HCT116 (cell line): Measurements from ENCODE around the gene HDHD3. TPM values are rescaled to one million over a fixed set of nuclear protein-coding genes. Genes with fewer than 3 reads are reported as not detected.
A peak's percentile ranks its signal among the peaks of the same experiment; 100 is the strongest.
"Not testable (repeated sequence)": the region's sequence is repeated elsewhere in the genome, so short reads cannot be mapped to it uniquely, and the experiment has no call there.

ENCODE experiments used
- ATAC-seq: fragments of 200-7000 bp; cut with Tn5 transposase; 2 replicates; pipeline ENCODE4 v1.9.1; 2020; ENCODE audit warnings: mild to moderate bottlenecking, moderate library complexity
- BruUV-seq: library from RNA; stranded (reverse); fragments of 400-500 nt; replicated peaks from 2 replicates; lab custom pipeline; 2021; lab: Mats Ljungman, UMichigan
- CTCF ChIA-PET: fragments of 300-600 bp; sonication (Branson Sonifier 250); formaldehyde crosslinking; loops from one replicate; lab custom pipeline; 2021; ENCODE audit warnings: antibody characterized with exemption; lab: Charles Lee
- POLR2A ChIA-PET: fragments of 300-600, 350-600 bp; sonication (Branson Sonifier 250); formaldehyde crosslinking; loops from one replicate; lab custom pipeline; 2021; ENCODE audit warnings: antibody characterized with exemption; lab: Charles Lee
- RAD21 ChIA-PET, 2 experiments: fragments of 300-600 bp; sonication (Branson Sonifier 250); formaldehyde crosslinking; loops; one replicate each; lab custom pipeline; 2023; ENCODE audit warnings: low total read pairs in 2 of 2; ENCODE audit not compliant: uncharacterized antibody in 2 of 2, unreplicated experiment in 2 of 2, low non-redundant PET in 1 of 2; lab: Charles Lee
- DNase-seq: peaks from one replicate; pipeline ENCODE4 v3.0.0-alpha.2; 2010; ENCODE audit warnings: low read depth, low spot score
- H2AFZ ChIP-seq: fragments of 200-600 bp; shearing (Covaris generic), sonication (generic); 2 replicates; pipeline ENCODE4 v1.6.1; 2017; ENCODE audit warnings: low read depth, mixed run types, mixed read lengths, antibody characterized with exemption, low read length; ENCODE audit not compliant: poor library complexity, severe bottlenecking
- H3K27ac ChIP-seq: 2 replicates; pipeline ENCODE4 v1.5.1; 2012; ENCODE audit warnings: low read depth, low read length
- H3K27me3 ChIP-seq: fragments of 200-600 bp; sonication (generic); 2 replicates; pipeline ENCODE4 v1.6.1; 2016; ENCODE audit warnings: mixed run types, low read length, mixed read lengths; ENCODE audit not compliant: insufficient read depth
- H3K36me3 ChIP-seq, 2 experiments: fragments of 200-500 bp in 1 of 2; fragments of 200-600 bp in 1 of 2; sonication (Bioruptor generic) in 1 of 2; sonication (generic) in 1 of 2; 2 replicates each; pipeline versions ENCODE4 v1.5.1 to v1.6.1; 2014 to 2016; ENCODE audit warnings: low read length in 2 of 2, inconsistent platforms in 1 of 2, mixed read lengths in 1 of 2, mixed run types in 1 of 2; ENCODE audit not compliant: insufficient read depth in 2 of 2, control insufficient read depth in 1 of 2
- H3K4me1 ChIP-seq, 2 experiments: fragments of 200-600 bp in 1 of 2; sonication (generic) in 1 of 2; 2 replicates each; pipeline versions ENCODE4 v1.5.1 to v1.6.1; 2012 to 2017; ENCODE audit warnings: low read length in 2 of 2, inconsistent platforms in 1 of 2, mild to moderate bottlenecking in 1 of 2, mixed read lengths in 1 of 2, mixed run types in 1 of 2, moderate library complexity in 1 of 2; ENCODE audit not compliant: insufficient read depth in 2 of 2, control insufficient read depth in 1 of 2
- H3K4me2 ChIP-seq: fragments of 200-600 bp; sonication (generic); 2 replicates; pipeline ENCODE4 v1.6.1; 2017; ENCODE audit warnings: mixed run types, low read length, mixed read lengths
- H3K4me3 ChIP-seq, 2 experiments: fragments of 200-600 bp in 1 of 2; sonication (generic) in 1 of 2; replicated peaks in 1 of 2; 2 replicates each; pipeline ENCODE4 v1.5.1; 2011 to 2016; ENCODE audit warnings: low read length in 2 of 2, control low read depth in 1 of 2, low read depth in 1 of 2, mild to moderate bottlenecking in 1 of 2, mixed read lengths in 1 of 2, mixed run types in 1 of 2
- H3K79me2 ChIP-seq: fragments of 200-600 bp; sonication (generic); 2 replicates; pipeline ENCODE4 v1.6.1; 2017; ENCODE audit warnings: mild to moderate bottlenecking, mixed run types, low read length, moderate library complexity, mixed read lengths; ENCODE audit not compliant: insufficient read depth
- H3K9ac ChIP-seq: fragments of 200-600 bp; sonication (generic); 2 replicates; pipeline ENCODE4 v1.6.1; 2016; ENCODE audit warnings: low read length, mixed read lengths
- H3K9me2 ChIP-seq: fragments of 200-600 bp; sonication (generic), shearing (Covaris generic); 2 replicates; pipeline ENCODE4 v1.6.1; 2017; ENCODE audit warnings: mixed run types, mild to moderate bottlenecking, moderate library complexity; ENCODE audit not compliant: insufficient read depth
- H3K9me3 ChIP-seq, 2 experiments: fragments of 200-500 bp in 1 of 2; fragments of 200-600 bp in 1 of 2; sonication (Bioruptor generic) in 1 of 2; sonication (generic) in 1 of 2; 2 replicates each; pipeline ENCODE4 v1.6.1; 2014 to 2017; ENCODE audit warnings: low read length in 2 of 2, mixed read lengths in 2 of 2, inconsistent platforms in 1 of 2, low read depth in 1 of 2, mild to moderate bottlenecking in 1 of 2, mixed run types in 1 of 2, moderate library complexity in 1 of 2; ENCODE audit not compliant: control insufficient read depth in 1 of 2, insufficient read depth in 1 of 2
- H4K20me1 ChIP-seq: fragments of 200-600 bp; sonication (generic), shearing (Covaris generic); 2 replicates; pipeline ENCODE4 v1.6.1; 2017; ENCODE audit warnings: mixed run types, mild to moderate bottlenecking, moderate library complexity; ENCODE audit not compliant: insufficient read depth
- ATF3 ChIP-seq: IDR thresholded peaks from 2 replicates; pipeline ENCODE4 v1.6.1; 2012
- EGR1 ChIP-seq: IDR thresholded peaks from 2 replicates; pipeline ENCODE4 v1.6.1; 2012; ENCODE audit warnings: low read depth
- EZH2phosphoT487 ChIP-seq: fragments of 200-600 bp; IDR thresholded peaks from 2 replicates; pipeline ENCODE4 v1.6.1; 2018; ENCODE audit warnings: antibody characterized with exemption, borderline replicate concordance
- JUND ChIP-seq: IDR thresholded peaks from 2 replicates; pipeline ENCODE4 v1.6.1; 2012
- POLR2A ChIP-seq: IDR thresholded peaks from 2 replicates; pipeline ENCODE4 v1.7.0; 2011; ENCODE audit warnings: borderline replicate concordance; ENCODE audit not compliant: insufficient read depth, insufficient read length; ENCODE audit errors: extremely low read depth
- RAD21 ChIP-seq: IDR thresholded peaks from 2 replicates; pipeline ENCODE4 v1.6.1; 2012; ENCODE audit warnings: low read depth, mild to moderate bottlenecking
- SP1 ChIP-seq: IDR thresholded peaks from 2 replicates; pipeline ENCODE4 v1.6.1; 2012; ENCODE audit warnings: low read depth
- SRF ChIP-seq: IDR thresholded peaks from 2 replicates; pipeline ENCODE4 v1.6.1; 2012; ENCODE audit warnings: low read depth
- TCF7L2 ChIP-seq: IDR thresholded peaks from 2 replicates; pipeline ENCODE4 v1.7.0; 2011; ENCODE audit warnings: borderline replicate concordance, inconsistent platforms; ENCODE audit not compliant: insufficient read depth, insufficient read length; ENCODE audit errors: extremely low read depth
- ZFX ChIP-seq: fragments of 450-650 bp; IDR thresholded peaks from 2 replicates; pipeline ENCODE4 v1.6.1; 2017
- intact Hi-C: fragments of 100-400 bp; cut with micrococcal nuclease; formaldehyde crosslinking; loops from 2 replicates; pipeline ENCODE4 v1.10.0; 2022
- total RNA-seq: library from RNA; stranded (reverse); gene quantifications from one replicate; pipeline ENCODE4 v1.2.1, GENCODE V29; 2021; ENCODE audit not compliant: unreplicated experiment

HDHD3 gene
- total RNA-seq, 1 experiment from 2014 or later: 21.8 TPM

GRCh38 chr9:113386571-113387393, 10.0 kb upstream of the HDHD3 start:
- DNase-seq: no peak
- Histone ChIP-seq H3K4me3 (no peak overlapping the region), H3K79me2 (no peaks in the 10 kb centered on the region), H3K27ac (no peak overlapping the region), H4K20me1 (no peaks in the 10 kb centered on the region), H3K9me3 (no peaks in the 10 kb centered on the region), H2AFZ (no peak overlapping the region), H3K4me2 (no peak overlapping the region), H3K4me1 (peaks cover 6 to 7% of the 10 kb centered on the region in 2 experiments; a peak in 3 of 4 replicates), H3K27me3 (no peaks in the 10 kb centered on the region), H3K9me2 (no peaks in the 10 kb centered on the region), H3K36me3 (0 out of 4 replicates have a peak, but pooled peaks cover 0 to 3% of the 10 kb centered on the region in 2 experiments), H3K9ac (no peak overlapping the region)
- ChIA-PET POLR2A (interaction anchor here (1.0 kb wide), 1 partner anchor 15 kb away, joined by 3 read pairs; the partner anchor contains the start of gene ALAD), RAD21 (no interaction called here), CTCF (interaction anchor here (0.6 kb wide), 1 partner anchor 222 kb away, joined by 3 read pairs; no protein-coding TSS in a partner anchor)
- no peak for ATAC-seq
- TF ChIP-seq EGR1: no peak
- TF ChIP-seq EZH2phosphoT487: no peak
- no peak for TF ChIP-seq ATF3
- TF ChIP-seq POLR2A: no peak
- TF ChIP-seq TCF7L2: no peak
- no peak for TF ChIP-seq JUND
- no peak for TF ChIP-seq RAD21
- no peak for TF ChIP-seq SRF
- TF ChIP-seq ZFX: no peak
- TSS peak; percentile 60 for BruUV-seq
- intact Hi-C loops: no loop called here

DNA sequence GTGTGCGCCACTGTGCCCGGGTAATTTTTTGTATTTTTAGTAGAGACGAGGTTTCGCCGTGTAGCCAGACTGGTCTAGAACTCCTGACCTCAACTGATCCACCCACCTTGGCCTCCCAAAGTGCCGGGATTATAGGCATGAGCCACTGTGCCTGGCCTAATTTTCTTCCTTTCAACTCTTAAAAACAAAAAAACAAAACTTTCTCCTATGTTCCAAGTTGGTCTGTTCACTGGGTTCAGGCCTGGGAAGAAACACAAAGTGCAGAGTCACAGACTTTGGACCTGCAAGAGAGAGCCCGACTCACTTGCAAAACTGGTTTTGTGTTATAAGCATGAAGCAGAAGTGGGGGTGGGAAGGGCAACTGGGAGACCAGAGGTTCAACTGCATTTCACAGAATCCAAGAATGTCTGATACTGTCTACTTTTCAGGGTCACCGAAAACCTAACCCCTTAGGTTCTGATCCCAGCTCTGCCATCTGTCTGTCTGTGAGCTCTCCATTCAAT, 5.2 kb upstream of the HDHD3 start:
- H4K20me1 ChIP-seq: no peaks in the 10 kb centered on the region
- no peak overlapping the region for H3K9ac ChIP-seq
- DNase-seq (no peak), ATAC-seq (no peak; the same call in 1 of the 2 replicates)
- TF ChIP-seq TCF7L2 (no peak), SP1 (peak; percentile 65)
- ChIA-PET POLR2A (no interaction called here), RAD21 (no interaction called here), CTCF (no interaction called here)
- H3K27ac ChIP-seq: no peak overlapping the region
- no peaks in the 10 kb centered on the region for H3K9me3 ChIP-seq
- H2AFZ ChIP-seq: no peak overlapping the region
- no peak overlapping the region for H3K4me3 ChIP-seq
- H3K36me3 ChIP-seq: no peaks in the 10 kb centered on the region
- H3K9me2 ChIP-seq: no peaks in the 10 kb centered on the region
- BruUV-seq: no TSS peak
- no peaks in the 10 kb centered on the region for H3K27me3 ChIP-seq
- peak overlapping the region; percentile 55 for H3K4me2 ChIP-seq
- intact Hi-C loops: no loop called here
- no peaks in the 10 kb centered on the region for H3K79me2 ChIP-seq
- H3K4me1 ChIP-seq: peaks cover 18 to 27% of the 10 kb centered on the region in 2 experiments

DNA sequence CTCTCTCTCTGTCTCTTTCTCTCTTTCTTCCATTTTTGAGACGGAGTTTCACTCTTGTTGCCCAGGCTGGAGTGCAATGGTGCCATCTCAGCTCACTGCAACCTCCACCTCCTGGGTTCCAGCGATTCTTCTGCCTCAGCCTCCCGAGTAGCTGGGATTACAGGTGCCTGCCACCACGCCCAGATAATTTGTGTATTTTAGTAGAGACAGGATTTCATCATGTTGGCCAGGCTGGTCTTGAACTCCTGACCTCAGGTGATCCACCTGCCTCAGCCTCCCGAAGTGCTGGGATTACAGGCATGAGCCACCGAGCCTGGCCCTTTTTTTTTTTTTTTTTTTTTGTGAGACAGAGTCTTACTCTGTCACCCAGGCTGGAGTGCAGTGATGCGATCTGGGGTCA, 4.7 kb upstream of the HDHD3 start:
- DNase-seq, RAD21 ChIA-PET, H3K9me2 ChIP-seq, CTCF ChIA-PET, BruUV-seq, H4K20me1 ChIP-seq, H2AFZ ChIP-seq, H3K4me3 ChIP-seq, intact Hi-C loops, H3K27me3 ChIP-seq, H3K27ac ChIP-seq, POLR2A ChIA-PET, ATAC-seq, H3K9me3 ChIP-seq, H3K9ac ChIP-seq, H3K36me3 ChIP-seq, H3K79me2 ChIP-seq: not testable (repeated sequence)
- Histone ChIP-seq H3K4me1 (peaks cover 18 to 28% of the 10 kb centered on the region in 2 experiments), H3K4me2 (0 out of 2 replicates have a peak overlapping the region, but pooled peaks have one; percentile 55)
